Stimulated activated CD4-positive, alpha-beta T cell treated with anti-CD3 and anti-CD28 coated beads, Interleukin-2, amount 100 ng/mL, for 4 hours (primary cell): ENCODE measurements around the gene ROBO3.

ENCODE experiments used
- DNase-seq: peaks from one replicate; pipeline ENCODE4 v3.0.0-alpha.2; 2020; ENCODE audit warnings: low read depth

Gene ROBO3

DNA sequence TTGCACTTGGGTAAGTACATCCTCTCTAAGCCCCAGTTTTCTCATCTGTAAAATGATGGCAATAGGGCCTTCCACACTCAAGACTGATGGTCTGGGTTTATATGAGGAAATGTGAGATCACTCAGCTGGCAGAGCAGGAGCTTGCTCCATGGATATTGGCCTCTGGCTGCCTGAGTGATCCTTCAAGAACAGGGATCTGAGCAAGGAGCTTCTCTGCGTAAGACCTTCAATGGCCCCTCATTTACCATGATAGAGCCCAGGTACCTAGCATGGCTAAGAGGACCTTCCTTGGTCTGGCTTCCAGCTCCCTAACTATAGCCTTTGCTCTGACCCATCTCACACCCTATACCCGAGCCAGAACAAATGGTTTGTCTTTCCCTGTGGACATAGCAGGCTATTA is 26.9 kb downstream of the ROBO3 start:
- DNase-seq, result no peak

DNA sequence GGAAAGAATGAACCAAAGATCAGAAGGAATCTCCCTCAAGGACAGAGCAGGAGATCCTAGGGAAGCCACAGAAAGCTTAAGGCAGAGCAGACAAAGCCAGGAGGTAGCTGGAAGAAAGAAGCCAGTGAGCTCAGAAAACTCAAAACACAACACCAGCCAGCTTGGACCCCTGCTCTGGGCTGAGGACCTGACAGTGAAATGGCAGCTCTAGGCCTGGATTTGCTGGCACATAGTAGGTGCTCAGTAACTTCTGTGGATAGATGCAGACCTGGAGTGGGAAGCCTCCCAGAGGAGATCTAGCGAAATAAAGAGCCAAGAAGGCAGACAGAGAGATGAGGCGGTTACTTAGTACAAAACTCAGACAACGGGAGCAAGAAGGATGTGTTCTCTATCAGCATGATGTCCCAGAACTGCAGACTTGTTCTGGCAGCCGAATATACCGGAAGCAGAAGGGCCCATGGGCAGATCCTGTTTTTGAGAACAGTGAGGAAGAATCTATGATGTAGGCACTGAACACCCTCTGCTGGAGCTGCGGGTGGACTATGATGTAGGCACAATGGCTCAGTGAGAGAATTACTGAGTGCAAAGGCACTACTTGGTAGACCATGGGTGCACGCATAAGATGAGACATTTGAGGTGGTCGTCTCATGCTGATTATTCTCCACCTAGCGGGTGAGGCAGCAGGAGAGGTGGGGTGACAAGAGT is 27.7 kb downstream of the ROBO3 start:
- no peak for DNase-seq

DNA sequence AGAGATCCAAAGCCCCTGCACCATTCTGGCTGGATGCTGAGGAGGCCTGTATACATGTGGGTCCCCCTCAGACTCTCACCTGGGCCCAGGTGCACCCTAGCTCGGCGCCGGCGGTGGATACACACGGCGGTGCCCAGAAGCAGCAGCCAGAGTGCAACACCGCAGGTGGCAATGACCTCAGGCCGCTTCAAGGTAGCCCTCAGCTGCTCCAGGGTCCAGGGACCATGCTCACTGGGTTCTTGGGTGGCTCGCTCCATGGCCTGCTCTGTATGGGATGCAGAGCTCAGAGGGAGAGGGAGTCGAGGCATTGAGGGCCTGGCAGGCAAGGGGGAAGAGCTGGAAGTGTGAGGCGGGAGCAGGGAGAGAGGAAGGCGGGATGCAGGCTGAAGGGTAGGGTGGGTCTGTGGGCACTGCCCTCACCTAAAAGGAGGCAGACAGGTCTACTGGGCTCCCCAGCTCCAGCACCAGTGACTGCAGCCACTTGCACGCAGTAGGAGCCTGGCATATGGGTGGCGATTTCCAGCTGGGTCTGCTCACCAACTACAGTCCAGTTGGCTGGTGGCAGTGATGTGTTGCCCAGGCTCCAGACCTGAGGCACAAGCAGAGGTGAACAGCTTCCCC is 28.7 kb downstream of the ROBO3 start:
- DNase-seq, result no peak

DNA sequence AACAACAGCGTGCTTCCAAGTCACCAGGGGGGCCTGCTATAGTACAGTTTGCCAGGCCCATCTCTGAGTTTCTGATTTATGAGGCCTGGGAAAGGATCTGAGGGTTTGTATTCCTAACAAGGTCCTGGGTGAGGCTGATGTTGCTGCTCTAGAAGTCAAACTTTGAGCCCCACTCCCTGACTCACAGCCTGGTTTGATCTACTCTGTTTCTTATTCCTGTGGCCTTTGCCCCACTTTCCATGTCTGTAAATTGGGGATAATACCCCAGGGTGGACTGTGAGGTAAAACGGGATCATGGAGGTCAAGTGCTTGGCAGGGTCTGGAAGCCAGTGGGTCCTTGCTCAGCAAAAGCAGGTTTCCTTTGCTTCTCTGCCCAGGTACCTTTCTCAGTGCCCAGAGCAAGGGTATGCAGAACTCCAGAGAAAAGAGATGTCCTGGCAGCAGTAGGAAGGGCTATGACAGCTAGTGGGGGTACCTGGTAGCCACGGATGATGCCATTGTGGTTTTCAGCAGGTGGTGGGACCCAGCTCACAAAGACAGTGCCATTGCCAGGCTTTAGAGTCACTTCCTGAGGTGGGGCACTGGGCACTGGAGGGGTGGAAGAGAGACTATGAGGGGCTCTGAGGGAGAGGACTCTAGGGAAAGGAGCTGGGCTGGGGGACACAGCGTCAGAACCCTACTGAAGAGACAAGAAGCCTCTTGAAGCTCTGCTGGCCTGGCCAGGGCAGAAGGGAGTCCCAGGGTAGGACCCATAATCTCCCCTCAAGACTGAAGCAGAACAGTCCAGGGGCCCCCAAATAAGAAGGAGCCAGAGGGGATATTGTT is 29.6 kb downstream of the ROBO3 start:
- no peak for DNase-seq

DNA sequence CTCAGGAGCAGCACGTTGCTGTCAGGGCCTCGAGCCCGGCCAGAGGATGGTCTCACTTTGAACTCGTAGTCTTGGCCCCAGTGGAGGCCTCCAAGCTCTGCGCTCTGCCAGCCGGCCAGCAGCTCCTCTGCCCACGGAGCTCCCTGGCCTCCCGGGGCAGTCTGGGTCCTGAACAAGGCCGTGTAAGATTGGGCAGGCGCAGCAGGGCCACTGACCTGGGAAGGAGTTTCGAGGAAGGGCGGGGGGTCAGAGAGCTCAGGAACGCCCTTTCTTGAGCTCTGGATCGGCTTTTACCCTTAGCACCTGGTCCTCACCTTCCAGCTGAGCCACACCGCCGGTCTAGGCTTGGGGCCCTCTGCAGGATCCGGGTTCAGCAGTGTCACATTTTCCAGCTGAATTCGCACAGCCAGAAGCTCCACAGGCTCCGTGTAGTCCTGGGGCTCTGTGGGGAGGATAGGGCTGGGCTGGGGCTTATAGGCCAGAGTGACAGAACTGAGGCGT is 30.3 kb downstream of the ROBO3 start:
- no peak for DNase-seq

- no peak for DNase-seq
Observed at GRCh38 chr11:124896071-124896750, 31.0 kb downstream of the ROBO3 start.

GRCh38 chr11:124896821-124897391 is 31.7 kb downstream of the ROBO3 start:
- no peak for DNase-seq

DNA sequence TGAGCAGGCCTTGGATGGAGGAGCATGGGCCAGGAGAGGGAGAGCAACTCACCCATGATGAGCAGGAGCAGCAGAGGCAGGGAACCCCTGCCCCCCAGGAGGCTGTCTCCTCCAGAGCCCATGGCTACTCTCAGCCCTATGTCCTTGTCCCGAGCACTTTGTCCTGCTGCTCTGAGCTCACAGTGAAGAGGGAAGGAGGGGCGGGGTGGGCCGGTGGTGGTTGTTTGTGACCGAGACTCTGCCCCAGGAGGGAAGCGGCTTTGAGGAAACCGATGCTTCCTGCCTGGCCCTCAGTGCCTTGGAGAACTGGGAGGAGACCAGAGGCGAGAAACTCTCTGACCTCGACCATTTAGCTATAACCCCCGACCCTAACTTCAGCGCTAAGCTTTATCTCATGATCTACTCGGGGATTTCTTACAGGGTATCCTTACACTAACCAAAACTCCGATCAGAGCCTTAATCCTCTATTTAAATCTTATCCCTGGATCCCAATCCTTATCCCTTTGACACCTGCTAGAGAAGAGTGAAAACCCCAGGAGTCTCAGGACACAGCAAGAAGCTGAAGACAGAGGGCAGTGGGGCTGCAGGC is 32.5 kb downstream of the ROBO3 start, which contains the start of gene ROBO4:
ROBO4 (minus strand) TSS at position 192 of the 589 bp plus-strand sequence; CDS start at position 122, 70 bp downstream.
- DNase-seq, result no peak

DNA sequence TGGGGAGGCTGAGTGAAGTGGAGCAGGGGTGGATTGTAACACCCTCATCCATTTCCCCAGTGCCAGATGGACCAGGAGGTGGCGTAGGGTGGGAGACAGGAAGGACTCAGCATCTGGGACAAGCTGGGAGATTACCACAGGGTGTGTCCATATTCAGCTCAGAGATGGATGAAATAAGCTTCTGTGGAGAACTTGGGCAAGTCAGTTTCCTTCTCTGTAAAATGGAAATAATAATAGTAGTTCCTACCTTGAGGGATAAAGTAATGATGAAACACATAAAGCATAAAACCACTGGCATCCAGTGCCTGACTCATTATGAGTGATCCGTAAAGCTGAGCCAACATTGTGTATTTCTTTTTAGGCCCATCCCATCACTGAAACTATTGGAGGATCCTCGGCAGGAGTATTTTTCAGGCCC is 33.0 kb downstream of the ROBO3 start:
- DNase-seq, result no peak

DNA sequence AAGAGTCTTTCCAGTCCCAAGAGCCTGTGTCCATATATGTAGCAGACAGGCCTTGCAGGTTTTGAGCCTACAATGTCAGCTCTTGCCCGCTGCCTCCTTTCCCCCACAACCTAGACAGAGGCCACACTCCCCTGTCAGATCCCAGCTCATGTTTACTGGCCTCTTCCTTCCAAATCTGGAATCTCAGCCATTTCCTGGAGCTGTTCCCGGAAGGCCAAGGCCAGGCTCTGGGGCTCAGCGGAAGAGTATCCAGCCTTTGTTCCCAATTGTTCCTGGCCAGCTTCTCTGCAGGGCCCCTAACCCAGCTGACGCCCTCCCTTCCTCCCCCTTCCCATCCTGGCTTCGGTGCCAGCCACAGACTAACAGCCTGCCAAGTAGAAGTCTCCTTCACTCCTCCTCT is 33.5 kb downstream of the ROBO3 start:
- DNase-seq, result no peak

GRCh38 chr11:124899383-124900145 is 34.3 kb downstream of the ROBO3 start:
- DNase-seq, result no peak

GRCh38 chr11:124900464-124900863 is 35.2 kb downstream of the ROBO3 start:
- no peak for DNase-seq

GRCh38 chr11:124902616-124903015 is 37.4 kb downstream of the ROBO3 start:
- no peak for DNase-seq

- no peak for DNase-seq
Observed at GRCh38 chr11:124915541-124916369, 50.5 kb downstream of the ROBO3 start.

DNA sequence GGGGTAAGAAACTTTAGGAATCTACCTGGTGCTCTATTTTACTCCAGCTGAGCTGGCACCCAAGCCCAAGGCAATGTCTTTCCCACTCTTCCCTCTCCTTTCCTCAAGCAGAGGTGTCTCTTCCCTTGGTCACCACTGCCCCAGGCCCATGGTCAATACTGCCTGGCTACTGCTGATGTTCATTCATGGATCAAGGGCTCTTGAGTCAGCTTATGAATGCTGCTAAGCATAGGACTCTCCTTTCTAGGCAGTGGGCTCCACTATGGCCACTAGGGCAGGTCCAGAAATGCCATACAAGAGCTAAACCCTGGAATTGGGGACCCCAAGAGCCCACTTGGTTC is 51.1 kb downstream of the ROBO3 start:
- DNase-seq, result no peak

GRCh38 chr11:124917115-124917637 is 51.9 kb downstream of the ROBO3 start:
- no peak for DNase-seq

DNA sequence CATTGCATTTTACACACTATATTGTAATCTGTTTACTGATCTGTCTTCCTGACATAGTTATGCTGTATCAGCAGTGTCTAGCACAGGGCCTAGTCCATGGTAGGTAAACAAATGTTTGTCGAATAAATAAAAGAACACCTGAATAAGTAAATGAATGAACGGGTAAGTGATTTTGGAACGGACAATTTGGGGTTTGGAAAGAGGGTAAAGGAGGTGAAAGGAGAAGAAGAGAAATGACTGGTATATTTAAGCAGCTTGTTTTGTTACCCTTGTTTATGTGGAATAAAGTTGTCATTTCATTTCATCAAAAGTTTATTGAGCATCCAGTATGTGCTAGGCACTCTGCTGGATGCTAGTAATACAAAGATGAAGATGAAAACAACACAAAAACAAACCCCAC is 53.7 kb downstream of the ROBO3 start, which contains the start of gene HEPN1:
HEPN1 (plus strand) TSS at position 301 of the 400 bp plus-strand sequence.
- no peak for DNase-seq

DNA sequence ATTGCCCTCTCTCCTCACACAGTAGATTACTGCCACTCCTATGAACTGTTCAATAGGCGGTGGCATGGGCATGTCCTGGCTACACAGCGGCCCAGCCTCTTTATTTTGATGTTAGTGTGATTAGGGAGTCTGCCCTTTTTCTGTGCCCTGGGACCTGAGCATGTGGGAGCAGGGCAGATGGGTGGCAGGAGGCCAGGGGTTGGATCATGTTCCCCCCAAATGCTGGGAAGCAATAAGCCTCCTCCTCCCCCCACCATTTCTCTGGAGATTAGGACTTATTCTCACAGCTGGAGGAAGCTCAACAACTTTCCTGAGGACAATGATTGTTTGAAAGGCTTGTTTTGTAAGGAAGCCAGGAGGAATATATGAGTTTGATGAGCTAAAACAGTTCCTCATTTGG is 54.7 kb downstream of the ROBO3 start:
- no peak for DNase-seq

DNA sequence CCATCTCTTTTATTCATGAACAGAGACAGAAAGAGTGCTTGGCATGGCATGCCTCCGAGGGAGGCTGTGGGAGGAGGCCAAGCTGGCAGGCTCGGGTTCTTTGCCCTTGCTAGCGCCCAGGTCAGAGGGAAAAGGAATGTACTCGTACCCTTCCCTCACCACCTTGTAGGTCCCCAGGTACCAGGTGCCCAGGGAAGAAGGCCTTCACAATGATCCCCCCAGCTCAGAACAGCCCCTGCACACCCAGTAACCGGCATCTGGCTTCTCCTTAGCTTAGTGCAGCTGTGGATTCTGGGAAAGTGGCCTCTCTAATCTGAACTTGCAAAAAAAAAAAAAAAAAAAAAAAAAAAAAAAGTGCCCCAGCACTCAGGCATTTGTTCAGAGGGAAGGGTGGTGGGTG is 55.1 kb downstream of the ROBO3 start:
- no peak for DNase-seq
